CD4-positive, alpha-beta T cell (primary cell): ENCODE measurements around the gene DMRTC2. TPM values are rescaled to one million over a fixed set of nuclear protein-coding genes. Genes with fewer than 3 reads are reported as not detected.
A peak's percentile ranks its signal among the peaks of the same experiment; 100 is the strongest.

ENCODE experiments used
- ATAC-seq: fragments of 200-7000 bp; cut with Tn5 transposase; one replicate; pipeline ENCODE4 v1.10.0; 2022; ENCODE audit warnings: mild to moderate bottlenecking; ENCODE audit not compliant: poor library complexity
- CTCF ChIA-PET: fragments of 350-600 bp; sonication (Branson Sonifier 250); formaldehyde crosslinking; loops from one replicate; lab custom pipeline; 2021; ENCODE audit warnings: antibody characterized with exemption, inconsistent platforms; lab: Charles Lee
- POLR2A ChIA-PET: fragments of 350-600 bp; sonication (Branson Sonifier 250); formaldehyde crosslinking; loops from one replicate; lab custom pipeline; 2021; ENCODE audit warnings: antibody characterized with exemption, inconsistent platforms; lab: Charles Lee
- DNase-seq, 14 experiments: peaks; one replicate each; pipeline ENCODE4 v3.0.0-alpha.2; 2013 to 2020; ENCODE audit warnings: mixed read lengths in 2 of 14
- H3K27ac ChIP-seq, 2 donors: one replicate each; pipeline versions ENCODE4 v1.5.1 to v1.7.0; 2013; ENCODE audit warnings: low read length in 2 of 2, low read depth in 1 of 2, mild to moderate bottlenecking in 1 of 2
- H3K27me3 ChIP-seq, 2 experiments: 1 replicate in 1 of 2; 2 replicates in 1 of 2; pipeline versions ENCODE4 v1.6.1 to v1.7.0; 2013; ENCODE audit warnings: low read length in 2 of 2, control low read depth in 1 of 2, mild to moderate bottlenecking in 1 of 2, moderate library complexity in 1 of 2; ENCODE audit not compliant: insufficient read depth in 2 of 2, control insufficient read depth in 1 of 2
- H3K36me3 ChIP-seq: one replicate; pipeline ENCODE4 v1.6.1; 2013; ENCODE audit warnings: low read length, control low read depth; ENCODE audit not compliant: insufficient read depth
- H3K4me1 ChIP-seq: one replicate; pipeline ENCODE4 v1.6.1; 2013; ENCODE audit warnings: low read length, control low read depth; ENCODE audit not compliant: insufficient read depth
- H3K4me3 ChIP-seq: one replicate; pipeline ENCODE4 v1.5.1; 2013; ENCODE audit warnings: mild to moderate bottlenecking, low read length, moderate library complexity
- H3K9me3 ChIP-seq, 2 experiments: 1 replicate in 1 of 2; 2 replicates in 1 of 2; pipeline versions ENCODE4 v1.6.1 to v1.7.0; 2013; ENCODE audit warnings: low read length in 2 of 2, mild to moderate bottlenecking in 2 of 2, control low read depth in 1 of 2, moderate library complexity in 1 of 2; ENCODE audit not compliant: control insufficient read depth in 1 of 2, insufficient read depth in 1 of 2
- H3K27ac Mint-ChIP-seq: one replicate; pipeline ENCODE4 v1.8.0; 2020; ENCODE audit warnings: mixed read lengths
- H3K27me3 Mint-ChIP-seq: one replicate; pipeline ENCODE4 v1.8.0; 2021; ENCODE audit warnings: mixed read lengths
- H3K36me3 Mint-ChIP-seq: one replicate; pipeline ENCODE4 v1.8.0; 2021; ENCODE audit warnings: low read depth, mixed read lengths
- H3K4me1 Mint-ChIP-seq: one replicate; pipeline ENCODE4 v1.8.0; 2021; ENCODE audit warnings: low read depth, mixed read lengths
- H3K4me3 Mint-ChIP-seq: one replicate; pipeline ENCODE4 v1.8.0; 2020; ENCODE audit warnings: mild to moderate bottlenecking, mixed read lengths
- H3K9me3 Mint-ChIP-seq: one replicate; pipeline ENCODE4 v1.8.0; 2020; ENCODE audit warnings: mixed read lengths
- CTCF ChIP-seq: fragments of 200-600 bp; IDR thresholded peaks from one replicate; pipeline ENCODE4 v1.8.0; 2022; ENCODE audit warnings: antibody characterized with exemption, mild to moderate bottlenecking
- intact Hi-C, 2 experiments: fragments of 100-400 bp; cut with DNase I in 1 of 2; cut with micrococcal nuclease in 1 of 2; formaldehyde crosslinking; loops; one replicate each; pipeline versions ENCODE4 v1.15.1 to v1.9.0; 2023 to 2025; cut with DNase I, micrococcal nuclease
- total RNA-seq, 174 experiments: library from RNA in 2 of 174; stranded (reverse) in 2 of 174; gene quantifications; one replicate each; pipeline ENCODE4 v1.2.3 and lab custom pipeline; 2021 to 2026

Gene DMRTC2
- total RNA-seq, 2 experiments from 2014 or later, result not detected

GRCh38 chr19:41802770-41803169 is 42.1 kb upstream of the DMRTC2 start:
- Mint-ChIP-seq H3K27me3 (peaks cover 3% of the 10 kb centered on the region), H3K4me1 (peaks cover 16% of the 10 kb centered on the region), H3K9me3 (no peaks in the 10 kb centered on the region), H3K4me3 (no peak overlapping the region), H3K27ac (no peak overlapping the region), H3K36me3 (no peaks in the 10 kb centered on the region)
- H3K4me1 ChIP-seq, result no peaks in the 10 kb centered on the region
- H3K4me3 ChIP-seq, result no peak overlapping the region
- intact Hi-C loops, result no loop called here
- DNase-seq (no peak), ATAC-seq (no peak)
- no peak overlapping the region for H3K27ac ChIP-seq
- H3K9me3 ChIP-seq, result no peaks in the 10 kb centered on the region
- peaks cover 0 to 4% of the 10 kb centered on the region in 2 experiments for H3K27me3 ChIP-seq
- no peak for TF ChIP-seq CTCF
- CTCF ChIA-PET, result interaction anchor here (1.6 kb wide), 1 partner anchor 10 kb away, joined by 4 read pairs; no protein-coding TSS in a partner anchor
- POLR2A ChIA-PET, result no interaction called here
- H3K36me3 ChIP-seq, result no peaks in the 10 kb centered on the region

- H3K4me3 ChIP-seq, result no peak overlapping the region
- Mint-ChIP-seq H3K27ac (peak overlapping the region; percentile 43), H3K4me3 (no peak overlapping the region), H3K4me1 (peaks cover 16% of the 10 kb centered on the region), H3K9me3 (no peaks in the 10 kb centered on the region), H3K36me3 (no peaks in the 10 kb centered on the region), H3K27me3 (peaks cover 9% of the 10 kb centered on the region)
- no peak overlapping the region for H3K27ac ChIP-seq
- intact Hi-C loops, result no loop called here
- POLR2A ChIA-PET, result interaction anchor here (0.6 kb wide), 1 partner anchor 10 kb away, joined by 3 read pairs; no protein-coding TSS in a partner anchor
- no peak for TF ChIP-seq CTCF
- ATAC-seq, result no peak
- DNase-seq, result peak in 1 of 14 experiments; percentile 28
- H3K36me3 ChIP-seq, result no peaks in the 10 kb centered on the region
- no peaks in the 10 kb centered on the region for H3K4me1 ChIP-seq
- H3K9me3 ChIP-seq, result no peaks in the 10 kb centered on the region
- CTCF ChIA-PET, result interaction anchor here (0.6 to 1.6 kb wide), 3 partner anchors 9 to 917 kb away, joined by 4 read pairs; no protein-coding TSS in a partner anchor
- peaks cover 3 to 6% of the 10 kb centered on the region in 2 experiments for H3K27me3 ChIP-seq
Observed at GRCh38 chr19:41804336-41804735, 40.5 kb upstream of the DMRTC2 start.

GRCh38 chr19:41807176-41807575 is 37.7 kb upstream of the DMRTC2 start:
- ChIA-PET POLR2A (no interaction called here), CTCF (interaction anchor here (0.7 kb wide), 1 partner anchor 12 kb away, joined by 4 read pairs; no protein-coding TSS in a partner anchor)
- DNase-seq, result no peak
- Mint-ChIP-seq H3K27ac (no peak overlapping the region), H3K27me3 (peaks cover 9% of the 10 kb centered on the region), H3K4me1 (peaks cover 16% of the 10 kb centered on the region), H3K9me3 (no peaks in the 10 kb centered on the region), H3K4me3 (no peak overlapping the region), H3K36me3 (no peaks in the 10 kb centered on the region)
- Histone ChIP-seq H3K4me1 (peaks cover 12% of the 10 kb centered on the region), H3K27ac (no peak overlapping the region), H3K4me3 (no peak overlapping the region), H3K36me3 (no peaks in the 10 kb centered on the region), H3K27me3 (peaks cover 6 to 16% of the 10 kb centered on the region in 2 experiments), H3K9me3 (no peaks in the 10 kb centered on the region)
- no peak for TF ChIP-seq CTCF
- intact Hi-C loops, result no loop called here
- no peak for ATAC-seq
